ENCODE measurements around the gene RXRG. TPM values are rescaled to one million over a fixed set of nuclear protein-coding genes. Genes with fewer than 3 reads are reported as not detected.

The RXRG gene
- total RNA-seq: not detected
- under 1 TPM in 1 of 4 donors, not detected in 3; 0.08 TPM for polyA plus RNA-seq

- DNase-seq: peak in 2 of 3 donors; percentile 18 to 27
- Mint-ChIP-seq H3K36me3 (no peaks in the 10 kb centered on the region), H3K4me1 (peaks cover 0 to 2% (median 0%) of the 10 kb centered on the region in 4 donors), H3K4me3 (peak within 1 kb of the TSS in 2 of 4 donors; percentile 2 to 39), H3K27me3 (peaks cover 32% of the 10 kb centered on the region), H3K9me3 (peaks cover 0 to 3% (median 0%) of the 10 kb centered on the region in 7 donors), H3K27ac (peak within 1 kb of the TSS in 1 of 3 donors; percentile 5)
- Histone ChIP-seq H3K9me3 (ENCODE audit: control insufficient read depth in 2 of 2, low read length in 2 of 2) (no peaks in the 10 kb centered on the region), H3K4me3 (ENCODE audit: low read depth, low read length) (peak within 1 kb of the TSS; percentile 38), H3K4me1 (ENCODE audit: control insufficient read depth, insufficient read depth, low read length, poor library complexity, severe bottlenecking) (peaks cover 9% of the 10 kb centered on the region), H3K36me3 (ENCODE audit: control insufficient read depth, insufficient read depth, low read length) (no peaks in the 10 kb centered on the region), H3K27ac (ENCODE audit: insufficient read depth, low read length, poor library complexity, severe bottlenecking) (no peak within 1 kb of the TSS), H3K27me3 (ENCODE audit: control insufficient read depth, insufficient read depth, low read length) (peaks cover 65% of the 10 kb centered on the region)
- ATAC-seq (ENCODE audit: low read depth in 2 of 2): no peak
These were observed at the start of gene RXRG for GRCh38 chr1:165444897-165445370. Gene RXRG, minus strand, starts transcription at chr1:165445126. Its CDS starts 233 bp downstream, at chr1:165444893.

- H3K9me3 Mint-ChIP-seq: peaks cover 0 to 3% (median 0%) of the 10 kb centered on the region in 7 donors
These were observed 48.0 kb upstream of the RXRG start for GRCh38 chr1:165492845-165493373.

GRCh38 chr1:165490175-165490574, 45.2 kb upstream of the RXRG start:
- no peaks in the 10 kb centered on the region for H3K4me1 ChIP-seq (ENCODE audit: control insufficient read depth, insufficient read depth, low read length, poor library complexity, severe bottlenecking)
- Mint-ChIP-seq H3K4me1 (peaks cover 0 to 2% (median 0%) of the 10 kb centered on the region in 4 donors), H3K27ac (no peak overlapping the region), H3K4me3 (no peak overlapping the region), H3K27me3 (peaks cover 31% of the 10 kb centered on the region), H3K9me3 (peaks cover 0 to 3% (median 0%) of the 10 kb centered on the region in 7 donors), H3K36me3 (no peaks in the 10 kb centered on the region)
- H3K36me3 ChIP-seq (ENCODE audit: control insufficient read depth, insufficient read depth, low read length): no peaks in the 10 kb centered on the region
- H3K9me3 ChIP-seq (ENCODE audit: control insufficient read depth in 2 of 2, low read length in 2 of 2): no peaks in the 10 kb centered on the region
- H3K27me3 ChIP-seq (ENCODE audit: control insufficient read depth, insufficient read depth, low read length): peaks cover 5% of the 10 kb centered on the region
- ATAC-seq (ENCODE audit: low read depth in 2 of 2) (no peak), DNase-seq (no peak)
- H3K27ac ChIP-seq (ENCODE audit: insufficient read depth, low read length, poor library complexity, severe bottlenecking): no peak overlapping the region
- H3K4me3 ChIP-seq (ENCODE audit: low read depth, low read length): no peak overlapping the region

More at GRCh38 chr1:165492845-165493373, 48.0 kb upstream of the RXRG start:
- peaks cover 2% of the 10 kb centered on the region for H3K27me3 ChIP-seq (ENCODE audit: control insufficient read depth, insufficient read depth, low read length)
- Mint-ChIP-seq H3K27me3 (peaks cover 24% of the 10 kb centered on the region), H3K4me3 (no peak overlapping the region), H3K27ac (no peak overlapping the region), H3K4me1 (peaks cover 0 to 2% (median 0%) of the 10 kb centered on the region in 4 donors), H3K36me3 (no peaks in the 10 kb centered on the region)
- no peaks in the 10 kb centered on the region for H3K36me3 ChIP-seq (ENCODE audit: control insufficient read depth, insufficient read depth, low read length)
- no peaks in the 10 kb centered on the region for H3K9me3 ChIP-seq (ENCODE audit: control insufficient read depth in 2 of 2, low read length in 2 of 2)
- DNase-seq (no peak), ATAC-seq (ENCODE audit: low read depth in 2 of 2) (no peak)
- no peaks in the 10 kb centered on the region for H3K4me1 ChIP-seq (ENCODE audit: control insufficient read depth, insufficient read depth, low read length, poor library complexity, severe bottlenecking)
- no peak overlapping the region for H3K27ac ChIP-seq (ENCODE audit: insufficient read depth, low read length, poor library complexity, severe bottlenecking)
- no peak overlapping the region for H3K4me3 ChIP-seq (ENCODE audit: low read depth, low read length)

GRCh38 chr1:165487921-165488320, 43.0 kb upstream of the RXRG start:
- Histone ChIP-seq H3K27me3 (ENCODE audit: control insufficient read depth, insufficient read depth, low read length) (peaks cover 5% of the 10 kb centered on the region), H3K4me1 (ENCODE audit: control insufficient read depth, insufficient read depth, low read length, poor library complexity, severe bottlenecking) (no peaks in the 10 kb centered on the region), H3K4me3 (ENCODE audit: low read depth, low read length) (no peak overlapping the region), H3K36me3 (ENCODE audit: control insufficient read depth, insufficient read depth, low read length) (no peaks in the 10 kb centered on the region), H3K9me3 (ENCODE audit: control insufficient read depth in 2 of 2, low read length in 2 of 2) (no peaks in the 10 kb centered on the region), H3K27ac (ENCODE audit: insufficient read depth, low read length, poor library complexity, severe bottlenecking) (no peak overlapping the region)
- no peaks in the 10 kb centered on the region for H3K9me3 Mint-ChIP-seq
- no peak overlapping the region for H3K4me3 Mint-ChIP-seq
- H3K27me3 Mint-ChIP-seq: peaks cover 21% of the 10 kb centered on the region
- H3K27ac Mint-ChIP-seq: no peak overlapping the region
- peaks cover 0 to 4% (median 0%) of the 10 kb centered on the region in 4 donors for H3K4me1 Mint-ChIP-seq
- ATAC-seq (ENCODE audit: low read depth in 2 of 2) (no peak), DNase-seq (no peak)
- no peaks in the 10 kb centered on the region for H3K36me3 Mint-ChIP-seq

GRCh38 chr1:165486663-165487062, 41.7 kb upstream of the RXRG start:
- Histone ChIP-seq H3K4me1 (ENCODE audit: control insufficient read depth, insufficient read depth, low read length, poor library complexity, severe bottlenecking) (no peaks in the 10 kb centered on the region), H3K27ac (ENCODE audit: insufficient read depth, low read length, poor library complexity, severe bottlenecking) (no peak overlapping the region), H3K4me3 (ENCODE audit: low read depth, low read length) (no peak overlapping the region), H3K36me3 (ENCODE audit: control insufficient read depth, insufficient read depth, low read length) (no peaks in the 10 kb centered on the region), H3K27me3 (ENCODE audit: control insufficient read depth, insufficient read depth, low read length) (peaks cover 3% of the 10 kb centered on the region), H3K9me3 (ENCODE audit: control insufficient read depth in 2 of 2, low read length in 2 of 2) (no peaks in the 10 kb centered on the region)
- Mint-ChIP-seq H3K4me3 (no peak overlapping the region), H3K36me3 (no peaks in the 10 kb centered on the region), H3K4me1 (peaks cover 0 to 8% (median 5%) of the 10 kb centered on the region in 4 donors), H3K9me3 (no peaks in the 10 kb centered on the region), H3K27me3 (peaks cover 21% of the 10 kb centered on the region), H3K27ac (no peak overlapping the region)
- DNase-seq (no peak), ATAC-seq (ENCODE audit: low read depth in 2 of 2) (no peak)

GRCh38 chr1:165485716-165486115, 40.8 kb upstream of the RXRG start:
- Histone ChIP-seq H3K27ac (ENCODE audit: insufficient read depth, low read length, poor library complexity, severe bottlenecking) (no peak overlapping the region), H3K36me3 (ENCODE audit: control insufficient read depth, insufficient read depth, low read length) (no peaks in the 10 kb centered on the region), H3K9me3 (ENCODE audit: control insufficient read depth in 2 of 2, low read length in 2 of 2) (no peaks in the 10 kb centered on the region), H3K4me1 (ENCODE audit: control insufficient read depth, insufficient read depth, low read length, poor library complexity, severe bottlenecking) (no peaks in the 10 kb centered on the region), H3K27me3 (ENCODE audit: control insufficient read depth, insufficient read depth, low read length) (peaks cover 3% of the 10 kb centered on the region), H3K4me3 (ENCODE audit: low read depth, low read length) (no peak overlapping the region)
- no peaks in the 10 kb centered on the region for H3K9me3 Mint-ChIP-seq
- DNase-seq (no peak), ATAC-seq (ENCODE audit: low read depth in 2 of 2) (no peak)
- H3K4me1 Mint-ChIP-seq: peaks cover 0 to 8% (median 5%) of the 10 kb centered on the region in 4 donors
- peaks cover 21% of the 10 kb centered on the region for H3K27me3 Mint-ChIP-seq
- H3K36me3 Mint-ChIP-seq: no peaks in the 10 kb centered on the region
- no peak overlapping the region for H3K27ac Mint-ChIP-seq
- H3K4me3 Mint-ChIP-seq: no peak overlapping the region

GRCh38 chr1:165484532-165484931, 39.6 kb upstream of the RXRG start:
- no peak overlapping the region for H3K4me3 ChIP-seq (ENCODE audit: low read depth, low read length)
- no peaks in the 10 kb centered on the region for H3K36me3 Mint-ChIP-seq
- H3K4me3 Mint-ChIP-seq: no peak overlapping the region
- no peaks in the 10 kb centered on the region for H3K9me3 ChIP-seq (ENCODE audit: control insufficient read depth in 2 of 2, low read length in 2 of 2)
- ATAC-seq (ENCODE audit: low read depth in 2 of 2) (no peak), DNase-seq (no peak)
- H3K4me1 Mint-ChIP-seq: peaks cover 0 to 8% (median 5%) of the 10 kb centered on the region in 4 donors
- H3K27ac Mint-ChIP-seq: peak overlapping the region in 1 of 3 donors; percentile 13
- H3K27me3 ChIP-seq (ENCODE audit: control insufficient read depth, insufficient read depth, low read length): peaks cover 3% of the 10 kb centered on the region
- H3K4me1 ChIP-seq (ENCODE audit: control insufficient read depth, insufficient read depth, low read length, poor library complexity, severe bottlenecking): no peaks in the 10 kb centered on the region
- no peaks in the 10 kb centered on the region for H3K9me3 Mint-ChIP-seq
- no peak overlapping the region for H3K27ac ChIP-seq (ENCODE audit: insufficient read depth, low read length, poor library complexity, severe bottlenecking)
- H3K36me3 ChIP-seq (ENCODE audit: control insufficient read depth, insufficient read depth, low read length): no peaks in the 10 kb centered on the region
- peaks cover 26% of the 10 kb centered on the region for H3K27me3 Mint-ChIP-seq

- Histone ChIP-seq H3K27me3 (ENCODE audit: control insufficient read depth, insufficient read depth, low read length) (peaks cover 3% of the 10 kb centered on the region), H3K9me3 (ENCODE audit: control insufficient read depth in 2 of 2, low read length in 2 of 2) (no peaks in the 10 kb centered on the region), H3K27ac (ENCODE audit: insufficient read depth, low read length, poor library complexity, severe bottlenecking) (no peak overlapping the region), H3K4me1 (ENCODE audit: control insufficient read depth, insufficient read depth, low read length, poor library complexity, severe bottlenecking) (no peaks in the 10 kb centered on the region), H3K4me3 (ENCODE audit: low read depth, low read length) (no peak overlapping the region), H3K36me3 (ENCODE audit: control insufficient read depth, insufficient read depth, low read length) (no peaks in the 10 kb centered on the region)
- no peak overlapping the region for H3K4me3 Mint-ChIP-seq
- no peak overlapping the region for H3K27ac Mint-ChIP-seq
- H3K9me3 Mint-ChIP-seq: peaks cover 0 to 2% (median 0%) of the 10 kb centered on the region in 7 donors
- DNase-seq (peak in 1 of 3 donors; percentile 15), ATAC-seq (ENCODE audit: low read depth in 2 of 2) (no peak)
- H3K27me3 Mint-ChIP-seq: peaks cover 21% of the 10 kb centered on the region
- no peaks in the 10 kb centered on the region for H3K36me3 Mint-ChIP-seq
- H3K4me1 Mint-ChIP-seq: peaks cover 0 to 8% (median 5%) of the 10 kb centered on the region in 4 donors
These were observed 38.5 kb upstream of the RXRG start for GRCh38 chr1:165483412-165483811.
